Posterior vena cava (tissue), 2 donors: ENCODE data around the gene MYEOV. TPM values are rescaled to one million over a fixed set of nuclear protein-coding genes. Genes with fewer than 3 reads are reported as not detected.

Experiments
- DNase-seq: peaks from one replicate; pipeline ENCODE4 v3.0.0-alpha.2; 2020; ENCODE audit warnings: low spot score
- intact Hi-C, 2 donors: fragments of 100-400 bp; cut with DNase I; formaldehyde crosslinking; loops; one replicate each; pipeline versions ENCODE4 v1.14.1 to v1.14.2; 2022 to 2023
- total RNA-seq, 2 donors: library from RNA; stranded (reverse); fragmentation: NEBNext Ultra II Directional; extraction: Animal tissue kit (Norgen Biotek cat#: 25700); gene quantifications; one replicate each; pipeline ENCODE4 v1.2.1, GENCODE V29; 2021
- donor health status: DM: yes; HTN: yes; CAD: no.
- donor health status: DM: yes; HTN: yes; CAD: no.

MYEOV gene
- total RNA-seq, 2 donors from 2014 or later: 0.46 to 0.57 TPM

DNA sequence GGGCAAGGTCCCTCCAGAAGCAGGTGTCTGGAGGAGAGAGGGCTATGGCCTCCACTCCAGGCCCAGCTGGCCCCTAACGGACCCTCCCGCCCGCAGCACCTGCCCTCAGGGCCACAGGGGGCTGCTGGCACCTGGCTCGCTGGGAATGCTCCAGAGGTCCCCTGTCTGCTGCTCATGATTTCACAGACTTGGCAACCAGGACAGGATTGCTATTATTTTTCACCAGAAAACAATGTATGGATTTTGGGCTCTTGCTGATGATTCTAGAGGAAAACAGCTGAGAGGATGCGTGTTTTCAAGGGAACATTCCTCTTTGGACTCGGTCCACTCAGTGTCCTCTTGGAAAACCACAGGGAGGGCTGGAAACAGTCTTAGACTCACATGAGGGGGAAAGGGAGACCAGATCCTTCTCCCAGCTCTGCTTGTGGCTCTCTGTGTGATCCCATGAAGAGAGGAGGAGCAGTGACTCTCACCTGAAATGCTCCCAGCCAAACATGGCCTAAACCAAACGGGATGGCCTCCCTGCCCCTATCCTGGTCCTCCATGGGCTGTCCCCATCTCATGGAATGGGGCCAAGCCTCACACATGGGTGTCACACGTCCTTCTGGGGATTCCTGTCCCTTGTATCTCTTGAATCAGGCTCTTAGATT is 15.8 kb downstream of the MYEOV start:
- intact Hi-C loops: no loop called here
- peak; percentile 62 for DNase-seq

GRCh38 chr11:69310351-69310750 is 16.4 kb downstream of the MYEOV start:
- intact Hi-C loops: no loop called here
- peak; percentile 37 for DNase-seq

DNA sequence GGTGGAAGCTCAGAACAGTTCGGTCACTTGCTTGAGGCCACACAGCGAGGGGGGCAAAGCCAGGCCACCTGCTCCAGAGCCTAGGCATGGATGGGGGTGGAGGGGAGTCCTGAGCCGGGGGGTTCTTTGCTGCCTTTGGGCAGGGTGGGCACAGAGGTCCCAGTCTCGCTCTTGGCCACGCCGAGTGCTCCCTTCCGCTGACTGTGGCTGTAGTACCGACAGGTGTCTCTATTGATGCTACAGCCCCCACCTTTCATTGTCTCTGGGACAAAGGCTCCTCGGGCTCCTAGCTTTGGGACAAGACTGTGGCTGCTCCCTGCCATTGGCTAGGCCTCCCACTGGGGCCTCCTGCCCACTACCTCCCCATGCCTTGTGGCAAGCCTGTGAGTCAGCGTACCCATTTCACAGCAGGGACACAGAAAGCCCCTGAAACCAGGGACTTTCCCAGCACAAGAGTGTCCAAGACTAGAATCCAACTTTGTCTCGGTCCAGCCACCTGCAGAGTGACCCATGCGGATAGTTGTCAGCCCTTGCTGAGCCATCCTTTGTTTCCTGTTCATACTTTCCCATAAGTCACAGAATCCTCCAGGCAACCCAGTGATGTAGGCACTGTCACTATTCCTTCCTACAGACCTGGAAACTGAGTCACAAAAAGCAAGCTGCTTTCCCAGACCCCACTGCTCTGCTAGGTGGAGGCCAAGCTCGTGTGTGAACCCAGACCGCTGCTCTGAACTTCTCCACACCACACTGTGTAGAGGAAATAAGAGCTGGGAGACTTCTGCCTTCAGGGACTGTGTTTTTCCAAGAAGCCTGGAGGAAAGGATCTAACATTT is 17.2 kb downstream of the MYEOV start:
- intact Hi-C loops: no loop called here
- DNase-seq: peak; percentile 73

DNA sequence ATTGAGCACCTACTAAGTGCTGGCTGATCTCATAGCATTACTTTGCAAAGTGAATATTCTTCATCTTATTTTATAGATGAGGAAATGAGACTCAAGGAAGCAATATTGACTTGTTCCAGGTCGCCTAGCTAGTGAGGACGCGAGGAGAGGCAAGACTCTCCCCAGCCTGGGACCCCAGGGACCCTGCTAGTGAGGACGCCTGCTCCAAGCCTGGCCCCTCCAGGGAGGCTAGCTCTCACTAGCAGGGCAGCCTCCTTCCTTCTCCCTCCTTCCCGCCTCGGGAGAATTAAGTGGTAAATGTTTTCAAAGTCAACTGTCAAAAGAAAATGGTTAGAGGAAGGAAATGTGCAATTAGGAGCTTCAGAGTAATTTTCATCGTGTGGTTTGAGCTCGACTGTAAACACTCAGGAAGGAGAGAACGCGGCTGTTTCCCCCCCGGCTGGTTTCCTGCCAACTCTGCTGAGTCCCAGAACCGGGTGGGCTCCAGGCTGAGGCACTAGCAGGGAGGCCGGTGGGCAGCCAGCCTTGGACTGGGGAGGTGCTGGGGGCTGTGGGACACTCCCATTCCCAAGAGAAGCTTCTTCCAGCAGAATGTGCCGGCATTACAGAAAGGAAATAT is 17.9 kb downstream of the MYEOV start:
- peak; percentile 62 for DNase-seq
- intact Hi-C loops: no loop called here

GRCh38 chr11:69312453-69313404 is 18.8 kb downstream of the MYEOV start:
- peak; percentile 81 for DNase-seq
- intact Hi-C loops: no loop called here

DNA sequence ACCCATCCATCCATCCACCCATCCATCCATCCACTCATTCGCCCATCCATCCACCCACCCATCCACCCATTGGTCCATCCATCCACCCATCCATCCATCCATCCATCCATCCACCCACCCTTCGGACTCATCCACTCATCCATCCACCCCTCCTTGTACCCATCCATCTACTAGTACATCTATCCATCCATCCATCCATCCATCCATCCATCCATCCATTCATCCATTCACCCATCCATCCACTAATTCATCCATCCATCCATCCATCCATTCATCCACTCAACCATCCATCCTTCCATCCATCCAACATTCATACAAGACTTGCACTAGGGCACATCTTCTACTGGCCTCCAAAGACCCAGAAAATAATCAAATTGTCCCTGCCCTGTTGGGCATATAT is 20.0 kb downstream of the MYEOV start:
- DNase-seq: no peak

GRCh38 chr11:69314555-69314954 is 20.6 kb downstream of the MYEOV start:
- intact Hi-C loops: no loop called here
- no peak for DNase-seq

More for the DNA sequence above, 20.0 kb downstream of the MYEOV start:
- intact Hi-C loops: no loop called here

DNA sequence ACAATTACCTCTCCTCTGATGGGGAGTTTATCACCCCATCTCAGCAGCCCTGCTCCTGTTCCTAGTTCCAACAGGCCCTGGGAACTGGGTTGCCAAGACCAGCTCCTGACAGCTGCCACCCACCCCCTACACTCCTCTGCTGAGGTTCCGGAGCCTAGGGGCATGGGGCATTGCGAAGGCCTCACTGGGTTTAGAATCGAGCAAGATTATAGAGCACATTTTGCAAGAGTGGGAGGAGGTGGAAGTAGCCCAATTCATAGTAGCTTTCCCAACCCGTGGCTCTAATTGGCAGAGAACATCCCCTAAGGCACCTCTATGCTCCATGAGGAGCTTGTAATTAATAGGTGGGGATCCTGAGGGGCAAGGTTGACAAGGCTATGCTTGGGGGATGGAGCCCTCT is 23.0 kb downstream of the MYEOV start:
- intact Hi-C loops: no loop called here
- DNase-seq: peak; percentile 46

DNA sequence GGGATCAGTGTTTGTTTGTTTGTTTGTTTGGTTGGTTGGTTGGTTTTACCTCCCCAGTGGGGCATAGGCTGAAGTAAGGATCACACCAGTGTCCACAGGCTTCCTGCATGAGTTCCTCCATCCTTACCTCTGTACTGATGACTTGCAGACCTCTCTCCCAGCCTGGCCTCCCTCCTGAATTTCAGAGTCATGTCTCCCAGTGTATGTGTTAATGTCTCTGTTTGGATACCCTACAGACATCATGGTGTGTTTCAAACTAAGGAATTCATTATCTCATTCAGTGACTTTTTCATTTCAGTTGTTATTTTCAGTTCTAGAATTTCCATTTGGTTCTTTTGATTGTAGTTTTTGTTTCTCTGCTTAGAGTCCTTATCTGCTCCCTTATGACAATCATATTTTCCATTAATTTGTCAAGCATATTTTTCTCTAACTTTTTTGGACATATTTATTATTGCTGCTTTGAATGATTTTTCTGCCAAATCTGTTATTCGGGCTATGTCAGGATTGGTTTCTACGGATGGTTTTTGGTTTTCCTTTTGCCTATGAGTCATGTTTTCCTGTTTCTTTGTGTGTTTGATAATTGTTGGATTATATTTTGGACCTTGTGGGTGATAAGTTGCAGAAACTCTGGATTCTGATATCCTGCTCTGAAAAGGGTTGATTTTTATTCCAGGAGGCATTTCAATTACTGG is 23.6 kb downstream of the MYEOV start:
- intact Hi-C loops: no loop called here
- peak; percentile 5 for DNase-seq

DNA sequence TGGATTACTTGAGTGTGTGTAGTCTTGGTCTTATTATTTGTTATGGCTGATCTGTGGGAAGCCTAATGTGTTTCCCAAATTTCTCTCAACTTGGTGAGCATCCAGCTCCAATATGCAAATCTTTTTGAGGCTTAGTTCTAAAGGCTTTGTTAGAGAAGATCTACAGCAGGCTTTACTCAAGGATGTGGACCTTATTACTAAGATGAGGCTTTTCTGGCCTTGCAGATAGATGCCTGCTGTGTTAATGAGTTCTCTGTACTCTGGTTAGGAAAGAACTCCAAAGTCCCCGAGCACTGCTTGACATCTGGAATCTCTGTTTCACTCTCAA is 24.1 kb downstream of the MYEOV start:
- intact Hi-C loops: no loop called here
- DNase-seq: no peak

DNA sequence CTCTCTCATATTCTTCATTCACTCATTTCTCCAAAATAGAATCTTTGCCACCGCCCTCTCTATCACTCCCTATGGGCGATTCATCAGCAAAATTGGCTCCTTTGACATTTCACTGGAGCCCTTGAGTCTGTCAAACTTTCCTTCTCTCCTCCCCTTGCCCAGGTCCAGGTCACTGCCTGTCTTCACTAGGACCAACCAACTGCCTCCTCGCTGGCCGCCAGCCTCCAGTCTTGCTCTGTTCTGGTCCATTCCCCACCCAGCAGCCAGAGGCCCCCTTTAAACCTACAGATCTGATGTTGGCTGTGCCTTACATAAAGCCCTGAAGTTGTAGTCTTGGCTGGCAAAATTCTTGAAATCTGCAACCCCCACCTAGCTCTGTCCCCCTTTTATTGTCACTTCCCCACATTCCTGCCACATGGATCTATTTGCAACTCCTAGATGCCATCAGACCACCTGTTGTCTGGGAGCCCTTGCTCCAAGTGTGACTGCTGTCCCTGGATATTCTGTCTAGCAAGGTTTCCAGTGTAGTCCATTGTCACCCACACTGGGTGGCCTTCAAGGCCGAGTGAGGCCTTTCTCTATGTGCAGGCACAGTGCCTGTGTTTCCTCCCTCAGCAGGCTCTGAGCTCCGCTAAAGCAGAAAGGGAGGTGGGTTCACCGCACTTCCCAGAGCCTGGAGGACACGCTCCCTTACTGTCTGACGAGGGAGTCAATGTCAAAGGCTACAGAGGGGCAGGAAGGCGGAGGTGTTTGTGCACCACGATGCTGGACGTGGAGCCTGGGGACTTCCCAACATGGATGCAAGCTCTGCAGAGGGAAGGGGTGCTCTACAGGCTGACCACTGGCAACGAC is 25.5 kb downstream of the MYEOV start:
- intact Hi-C loops: no loop called here
- DNase-seq: peak; percentile 49

DNA sequence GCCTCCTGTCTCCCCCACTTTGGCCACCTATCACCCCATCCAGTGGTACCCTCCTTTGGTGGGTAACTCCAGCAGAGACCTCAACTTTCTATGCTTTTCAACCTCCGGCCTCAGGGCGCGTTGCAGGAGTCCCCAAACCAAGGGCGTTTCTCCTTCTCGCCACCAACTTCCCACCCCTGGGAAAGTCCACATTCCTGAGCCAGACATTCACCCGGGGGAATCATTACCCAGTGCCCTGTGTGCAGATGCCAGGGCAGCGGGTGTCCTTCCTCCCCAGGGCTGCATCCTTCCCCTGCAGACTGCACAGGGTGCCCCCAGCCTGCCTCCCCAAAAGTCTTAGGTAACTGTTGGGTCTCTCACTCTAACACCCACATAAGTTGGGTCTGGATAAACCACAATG is 26.4 kb downstream of the MYEOV start:
- DNase-seq: peak; percentile 58
- intact Hi-C loops: no loop called here

DNA sequence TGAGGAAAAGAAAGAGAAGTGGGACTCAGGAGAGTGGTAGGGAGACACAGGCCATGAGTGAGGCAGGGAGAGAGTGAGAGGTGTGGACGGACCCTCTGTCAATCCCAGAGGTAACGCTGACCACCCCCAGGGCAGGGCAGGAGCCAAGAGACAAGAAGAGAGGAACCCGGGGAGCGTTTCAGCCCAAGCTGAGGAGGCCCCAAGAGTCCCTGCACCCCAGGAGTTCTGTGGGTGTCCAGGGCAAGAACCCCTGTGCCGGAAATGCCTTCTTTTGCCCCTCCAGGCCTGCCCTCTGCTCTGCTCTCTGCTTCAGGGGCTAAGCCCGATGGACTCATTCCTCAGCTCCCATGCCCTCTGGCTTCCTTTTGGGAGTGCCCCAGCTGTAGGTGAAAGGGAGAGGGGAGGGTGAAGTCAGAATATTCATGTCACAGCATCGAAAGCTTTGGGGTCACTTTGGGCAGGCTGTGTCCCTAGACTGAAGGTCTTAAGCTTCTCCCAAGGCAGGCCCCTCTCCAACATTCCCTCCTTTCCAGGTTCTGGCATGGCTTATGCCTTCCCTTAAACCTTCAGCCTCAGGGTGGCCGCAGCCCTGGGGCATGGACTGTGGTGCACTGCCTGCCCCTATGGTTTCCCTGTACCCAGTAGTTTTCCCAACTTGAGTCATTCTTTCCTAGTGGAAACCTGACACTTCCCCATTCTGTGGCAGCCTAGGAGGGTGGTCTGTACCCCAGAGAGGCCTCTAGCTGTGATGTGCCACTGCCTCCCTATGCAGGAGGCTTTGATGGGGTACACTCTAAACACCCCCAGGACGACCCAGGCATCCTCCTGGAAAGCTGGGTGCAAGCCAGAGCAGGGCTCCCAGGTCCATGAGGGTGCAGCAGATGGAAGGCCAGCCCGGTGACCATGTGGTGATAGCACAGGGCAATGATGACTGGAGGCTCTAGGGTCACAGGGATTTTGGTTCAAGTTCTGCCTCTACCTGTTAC is 27.1 kb downstream of the MYEOV start:
- intact Hi-C loops: no loop called here
- DNase-seq: peak; percentile 45

DNA sequence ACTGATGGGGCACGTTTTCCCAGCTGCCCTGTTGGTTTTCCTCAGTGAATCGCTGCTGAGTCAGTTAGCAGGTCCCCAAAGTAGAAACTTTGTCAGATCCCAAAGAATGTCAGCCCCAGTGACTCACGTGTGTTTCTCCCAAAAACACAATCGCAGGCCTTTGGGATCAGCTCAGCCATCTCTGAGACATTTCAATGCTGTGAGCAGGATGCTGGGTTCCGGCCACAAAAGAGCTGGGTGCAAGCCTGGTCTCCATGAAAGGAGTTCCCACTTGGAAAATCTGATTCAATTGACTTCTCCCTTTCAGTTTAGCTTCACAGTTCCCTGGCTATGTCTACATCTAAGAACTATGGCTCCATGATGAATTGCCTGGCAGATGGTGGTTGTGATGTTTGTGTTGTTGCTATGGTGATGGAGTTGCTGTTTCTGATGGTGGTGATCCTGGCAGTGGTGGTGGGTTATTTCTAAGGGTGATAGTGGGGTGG is 28.0 kb downstream of the MYEOV start:
- intact Hi-C loops: no loop called here
- peak; percentile 88 for DNase-seq

DNA sequence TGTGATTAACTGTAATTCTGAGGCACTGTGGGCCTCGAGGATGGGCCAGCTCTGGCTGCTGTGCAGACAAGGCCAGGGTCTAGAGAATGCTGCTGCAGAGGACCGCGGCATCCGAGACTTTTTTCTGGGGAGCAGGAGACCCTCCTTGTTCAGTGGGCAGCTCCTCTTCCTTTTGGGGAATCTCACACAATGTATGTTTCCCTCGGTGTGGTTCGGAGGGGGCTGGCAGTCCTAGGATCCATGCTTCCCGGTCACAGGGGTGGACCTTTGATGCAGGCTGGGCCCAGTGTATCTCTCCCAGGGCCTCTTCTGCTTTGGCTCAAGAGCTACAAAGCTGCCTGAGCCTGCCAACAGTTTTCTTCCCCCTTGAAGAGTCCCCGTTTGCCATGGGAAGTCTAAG is 31.5 kb downstream of the MYEOV start:
- intact Hi-C loops: no loop called here

DNA sequence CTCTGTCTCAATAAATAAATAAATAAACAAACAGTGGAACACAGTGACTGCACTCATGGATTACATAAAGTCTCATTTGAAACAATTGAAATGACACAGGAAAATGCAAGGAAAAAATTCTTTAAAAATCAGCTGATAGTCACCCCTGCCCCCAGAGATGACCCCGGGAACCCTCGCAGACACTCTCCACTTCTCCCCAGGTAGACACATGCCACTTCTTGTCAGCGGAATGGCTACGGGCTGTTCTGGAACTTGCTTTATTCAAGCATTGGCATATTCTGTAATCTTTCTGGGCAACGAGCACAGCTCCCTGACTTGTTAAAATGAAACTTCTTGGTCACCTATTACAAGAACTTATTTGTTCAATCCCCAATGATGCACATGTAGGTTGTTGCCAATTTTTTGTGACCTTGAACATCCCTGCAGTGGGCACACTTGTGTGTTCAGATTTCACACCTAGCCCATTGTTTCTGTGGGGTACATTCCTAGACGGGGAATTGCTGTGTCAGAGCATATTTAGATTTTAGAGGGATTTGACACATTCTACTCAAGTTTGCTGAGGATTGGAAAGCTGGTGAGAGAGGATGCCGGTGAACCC is 32.8 kb downstream of the MYEOV start:
- peak; percentile 16 for DNase-seq
- intact Hi-C loops: no loop called here

More for the DNA sequence above, 31.5 kb downstream of the MYEOV start:
- DNase-seq: peak; percentile 43
